HG02623 (cell line): ENCODE measurements around the gene ALDH9A1.

Experiments used
- ATAC-seq: cut with Tn5 transposase; IDR thresholded peaks from one replicate; pipeline ENCODE4 v1.9.1; 2021; ENCODE audit warnings: moderate library complexity; ENCODE audit not compliant: unreplicated experiment

ALDH9A1 gene

DNA sequence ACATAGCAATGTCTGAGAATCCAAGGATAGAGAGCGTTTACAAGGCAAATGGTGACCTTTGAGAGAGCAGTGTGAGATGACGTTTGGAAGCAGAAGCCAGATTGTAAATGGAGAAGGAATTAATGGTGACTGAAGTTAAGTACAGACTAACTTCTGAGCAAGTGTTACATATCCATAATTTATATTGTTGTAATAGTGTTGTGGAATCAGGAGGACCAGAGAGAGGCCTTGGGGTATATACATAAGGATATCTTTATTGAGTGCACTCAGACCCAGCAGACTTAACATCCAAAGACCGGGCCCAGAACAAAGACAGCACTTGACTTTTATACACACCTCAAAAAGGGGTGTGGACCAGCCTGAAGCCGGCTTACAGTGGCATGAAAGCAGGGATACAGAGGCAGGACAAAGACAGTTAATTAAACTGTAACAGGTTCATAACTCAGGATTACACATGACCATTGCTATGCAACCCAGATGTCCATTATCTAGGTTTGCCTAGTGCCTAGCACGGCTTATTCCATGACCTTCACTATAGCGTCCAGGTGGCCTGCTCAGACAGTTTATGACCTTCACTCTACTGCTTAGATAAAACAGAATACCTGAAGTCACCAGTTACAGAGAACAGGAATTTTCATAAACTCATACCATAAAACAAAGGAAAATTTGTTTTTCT, 70.1 kb downstream of the ALDH9A1 start:
- no peak for ATAC-seq

DNA sequence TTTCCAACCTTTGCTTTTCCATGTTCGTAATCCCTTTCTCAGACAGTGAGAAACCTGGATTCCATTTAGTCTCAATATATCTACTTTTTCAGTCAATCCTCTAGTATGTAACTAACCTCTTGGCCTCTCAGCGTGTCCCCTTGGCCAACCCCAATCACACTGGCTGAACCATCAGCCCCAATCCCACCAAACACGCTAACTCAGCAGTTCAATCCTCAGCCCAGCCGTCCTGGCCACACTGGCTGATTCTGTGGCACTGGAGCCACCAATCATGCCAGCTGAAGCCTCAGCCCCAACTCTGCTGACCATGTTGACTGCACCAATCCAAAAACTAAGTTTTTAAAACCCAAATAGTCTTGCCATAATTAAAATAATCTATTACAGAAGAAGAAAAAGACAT, 73.9 kb downstream of the ALDH9A1 start:
- no peak for ATAC-seq

DNA sequence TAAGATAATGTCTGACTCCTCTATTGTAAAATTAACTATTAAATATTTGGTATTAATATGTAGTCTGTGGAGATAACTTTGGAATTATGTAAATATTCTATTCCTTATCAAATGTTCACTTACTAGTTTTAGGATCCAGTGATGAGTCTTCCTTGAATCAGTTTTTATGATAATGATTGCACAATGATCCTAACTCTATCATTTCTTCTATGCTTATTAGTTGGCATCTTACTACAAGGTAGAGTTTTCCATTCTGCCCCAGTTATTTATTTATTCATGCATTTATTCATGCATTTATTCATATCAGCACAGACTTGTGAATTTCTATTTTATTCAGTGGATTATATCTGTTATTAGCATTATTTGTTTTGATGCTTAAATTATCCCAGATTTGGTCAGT, 74.7 kb downstream of the ALDH9A1 start:
- no peak for ATAC-seq

- no peak for ATAC-seq
These were observed 78.7 kb downstream of the ALDH9A1 start for GRCh38 chr1:165619647-165620151.

GRCh38 chr1:165616987-165617546, 81.3 kb downstream of the ALDH9A1 start:
- ATAC-seq = no peak

GRCh38 chr1:165616054-165616612, 82.2 kb downstream of the ALDH9A1 start:
- ATAC-seq = no peak
